Measurements from ENCODE around the gene PRDX6.

GRCh38 chr1:173485401-173485800 is 8.3 kb downstream of the PRDX6 start:
- TF ChIP-seq CTCF (conservative IDR thresholded peaks at IDR 0.05) (no peak), EZH2 (IDR thresholded peaks at IDR 0.05; ENCODE audit: low read depth) (no peak)

All from PC-9 (cell line).